HT1080 (cell line): ENCODE data around the gene TEX55. TPM values are rescaled to one million over a fixed set of nuclear protein-coding genes. Genes with fewer than 3 reads are reported as not detected.
A peak's percentile ranks its signal among the peaks of the same experiment; 100 is the strongest.
"Not testable (repeated sequence)": the region's sequence is repeated elsewhere in the genome, so short reads cannot be mapped to it uniquely, and the experiment has no call there.

Experiments used
- DNase-seq: peaks from one replicate; pipeline ENCODE4 v3.0.0-alpha.2; 2015; ENCODE audit warnings: low read depth
- total RNA-seq: library from RNA; depleted of rRNA; stranded (reverse); fragments of >200 nt; shearing (Covaris generic); gene quantifications from 2 replicates; pipeline ENCODE4 v1.2.3, GENCODE V29; 2014

The TEX55 gene
- total RNA-seq, 1 experiment from 2014 or later = not detected

DNA sequence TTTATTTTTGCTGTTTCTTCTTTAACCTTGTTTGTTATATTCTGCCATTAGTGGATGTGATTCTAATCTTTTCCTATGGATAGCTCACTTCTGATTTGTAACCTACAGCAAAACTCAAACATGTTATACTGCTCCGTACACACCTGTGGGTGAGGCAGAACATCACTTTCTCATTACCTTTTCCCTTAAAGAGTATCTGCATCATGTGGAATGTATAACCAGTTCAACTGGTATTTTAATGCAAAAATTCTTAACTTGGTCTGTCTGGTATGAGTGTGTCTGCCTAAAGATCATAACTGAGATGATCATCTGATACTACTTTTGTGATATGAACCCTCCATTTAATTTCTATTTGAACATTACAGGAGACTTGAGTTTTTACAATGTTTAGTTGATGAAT lies 14.4 kb downstream of the TEX55 start:
- DNase-seq = no peak

DNA sequence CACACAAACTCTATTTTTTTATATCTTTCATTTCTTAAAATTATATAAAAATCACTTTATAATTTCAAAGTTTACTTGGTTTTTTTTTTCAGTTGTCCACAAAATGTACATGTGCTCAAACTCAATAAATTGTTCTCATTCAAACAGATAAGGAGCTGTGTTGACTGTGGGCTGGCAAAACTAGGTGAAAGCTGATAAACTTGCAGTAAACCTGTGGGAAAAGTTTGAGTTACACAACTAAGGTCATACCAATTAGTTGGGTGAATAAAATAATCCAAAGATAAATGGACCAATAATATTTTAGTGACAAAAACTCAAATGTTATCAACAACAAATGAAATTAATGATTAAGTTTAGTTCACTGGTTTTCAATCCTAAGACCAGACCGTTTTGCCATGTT lies 14.8 kb downstream of the TEX55 start:
- DNase-seq = no peak

DNA sequence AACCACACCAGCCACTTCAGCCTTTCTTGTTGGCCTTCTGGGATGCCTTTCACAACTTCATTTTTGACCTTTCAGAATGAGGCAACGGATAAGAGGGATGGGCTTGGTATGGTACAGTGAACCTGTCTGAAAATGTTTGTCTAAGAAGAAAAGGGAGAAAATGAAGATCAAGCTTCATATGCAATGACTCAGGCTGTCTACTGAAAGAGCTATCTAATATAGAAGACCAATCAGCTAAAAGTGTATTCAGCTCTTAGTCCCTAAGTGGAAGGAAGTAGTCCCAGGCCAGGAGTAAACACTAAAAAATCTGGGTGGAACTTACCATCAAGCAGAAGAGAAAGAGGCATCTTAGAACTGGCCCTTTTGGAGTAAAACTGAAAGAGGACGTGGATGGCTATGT lies 15.3 kb downstream of the TEX55 start:
- DNase-seq = no peak

DNA sequence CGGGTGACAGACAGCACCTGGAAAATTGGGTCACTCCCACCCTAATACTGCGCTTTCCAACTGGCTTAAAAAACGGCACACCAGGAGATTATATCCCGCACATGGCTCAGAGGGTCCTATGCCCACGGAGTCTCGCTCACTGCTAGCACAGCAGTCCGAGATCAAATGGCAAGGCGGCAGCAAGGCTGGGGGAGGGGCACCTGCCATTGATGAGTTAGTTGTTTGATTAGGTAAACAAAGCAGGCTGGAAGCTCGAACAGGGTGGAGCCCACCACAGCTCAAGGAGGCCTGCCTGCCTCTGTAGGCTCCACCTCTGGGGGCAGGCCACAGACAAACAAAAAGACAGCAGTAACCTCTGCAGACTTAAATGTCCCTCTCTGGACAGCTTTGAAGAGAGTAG lies 18.8 kb downstream of the TEX55 start:
- not testable (repeated sequence) for DNase-seq

DNA sequence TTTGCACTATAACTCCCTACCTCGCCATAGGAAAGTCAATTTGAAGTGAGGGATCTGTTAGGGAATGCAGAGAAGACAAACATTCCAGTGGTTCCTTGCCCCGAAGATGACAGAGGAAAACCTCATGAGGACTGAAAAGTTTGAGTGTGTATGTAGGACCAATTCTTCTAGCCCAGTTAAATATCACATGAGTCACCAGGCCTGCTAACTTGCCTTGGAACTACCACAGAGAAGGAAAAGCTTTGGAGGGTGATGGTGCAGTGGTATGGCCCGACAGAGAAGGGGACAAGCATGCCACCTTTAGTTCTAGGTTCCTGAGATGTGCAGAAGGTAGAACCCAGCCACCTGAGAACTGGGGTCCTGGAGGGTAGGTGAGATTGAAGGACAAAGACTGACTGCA lies 24.9 kb downstream of the TEX55 start:
- DNase-seq = no peak

DNA sequence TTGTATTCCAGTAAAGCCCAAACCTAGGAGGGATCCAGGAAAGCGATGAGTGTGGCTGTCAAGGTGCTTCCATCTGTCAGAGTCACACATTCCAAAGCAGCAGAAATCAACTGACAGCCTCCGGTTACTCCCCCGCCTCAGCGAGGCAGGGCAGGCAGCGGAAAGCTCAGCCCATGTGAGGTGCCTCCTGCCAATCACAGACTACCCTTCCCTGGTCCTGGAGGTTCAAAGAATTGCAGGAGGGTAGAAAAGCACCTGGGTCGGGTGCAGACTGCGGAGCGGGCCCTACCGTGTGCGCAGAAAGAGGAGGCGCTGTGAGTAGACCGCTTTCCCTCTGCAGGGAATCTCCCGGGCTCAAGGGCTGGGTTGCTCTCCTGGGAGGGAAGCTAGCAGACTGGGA lies 27.4 kb downstream of the TEX55 start, which contains the start of gene UPK1B:
UPK1B (plus strand) TSS at position 274 of the 400 bp plus-strand sequence. CDS start 13,144 bp downstream, outside the sequence.
- no peak for DNase-seq

DNA sequence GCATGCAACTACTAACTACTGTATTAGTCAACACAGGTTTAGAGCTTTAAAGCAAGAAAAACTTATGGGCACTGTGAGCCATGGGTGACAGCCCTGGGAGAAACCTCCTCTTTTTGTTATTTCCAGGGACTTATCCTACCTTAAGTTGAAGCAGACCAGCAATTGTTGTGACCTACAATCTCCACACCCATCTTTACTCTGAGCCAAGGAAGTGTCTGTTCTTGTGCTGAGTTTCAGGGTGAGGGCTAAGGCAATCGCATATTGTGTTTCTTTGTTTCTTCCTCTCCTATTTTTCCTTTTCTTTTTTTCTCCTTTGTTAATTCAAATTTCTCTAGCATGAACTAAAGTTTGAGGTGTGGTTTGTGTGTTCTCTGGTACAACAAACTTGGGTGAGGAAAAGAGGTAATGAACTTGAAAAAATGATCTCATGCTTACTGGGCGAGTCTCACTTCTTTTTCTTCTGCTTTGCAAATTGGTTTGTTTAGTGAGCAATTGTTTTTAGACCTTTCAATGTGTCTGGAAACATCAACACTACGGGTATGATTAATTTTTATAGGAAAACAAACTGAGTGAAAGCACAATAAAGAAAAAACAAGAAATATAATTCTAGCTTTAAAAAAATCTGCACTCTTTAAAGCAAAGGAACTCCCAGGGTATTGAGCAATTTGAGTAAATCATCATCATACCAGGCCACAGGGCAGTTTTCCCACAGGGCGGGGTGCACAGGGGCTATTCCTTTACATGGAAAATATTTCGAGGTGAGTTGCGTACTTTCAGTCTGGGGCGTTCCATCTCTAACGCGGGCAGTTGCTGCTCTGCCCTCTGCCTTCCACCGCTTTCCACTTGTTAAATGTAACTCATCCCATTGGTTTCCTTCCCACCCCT lies 30.1 kb downstream of the TEX55 start:
- DNase-seq = no peak

DNA sequence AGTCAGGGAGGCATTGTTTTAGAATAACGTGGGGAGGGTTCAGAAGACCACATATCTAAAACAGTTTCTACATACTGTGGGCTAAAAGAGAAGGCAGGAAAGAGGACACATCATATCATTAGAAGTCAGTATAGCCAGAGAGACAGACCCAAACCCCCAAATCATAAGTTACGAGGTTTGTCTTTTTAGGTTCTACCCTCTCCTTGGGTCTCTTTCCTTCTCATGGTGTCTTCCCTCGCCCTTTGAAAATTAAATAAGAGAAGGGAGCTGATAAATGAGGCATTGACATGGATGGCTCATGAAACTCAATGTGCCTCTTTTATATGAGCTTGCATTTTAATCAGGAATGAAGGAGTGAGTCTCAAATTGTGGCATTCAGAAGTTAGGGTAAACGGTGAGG lies 30.8 kb downstream of the TEX55 start:
- no peak for DNase-seq

DNA sequence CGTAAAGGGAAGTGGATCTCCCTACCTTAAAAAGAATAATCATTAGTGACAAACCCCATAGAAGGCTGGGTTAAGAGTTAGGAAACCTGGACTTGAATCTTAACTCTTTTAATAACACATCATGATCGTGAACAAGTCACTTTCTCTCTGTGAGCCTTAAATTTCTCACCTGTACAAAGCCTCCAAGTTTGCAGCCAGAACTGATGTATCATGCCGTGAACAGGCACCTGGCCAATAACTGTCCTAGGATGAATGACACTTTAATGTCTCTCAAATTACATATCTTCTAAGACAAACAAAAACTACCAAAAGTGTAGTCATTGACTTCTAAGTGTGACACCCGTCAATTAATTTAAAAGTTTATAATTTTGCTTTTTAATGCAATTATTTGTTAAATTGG lies 31.4 kb downstream of the TEX55 start:
- DNase-seq = no peak

DNA sequence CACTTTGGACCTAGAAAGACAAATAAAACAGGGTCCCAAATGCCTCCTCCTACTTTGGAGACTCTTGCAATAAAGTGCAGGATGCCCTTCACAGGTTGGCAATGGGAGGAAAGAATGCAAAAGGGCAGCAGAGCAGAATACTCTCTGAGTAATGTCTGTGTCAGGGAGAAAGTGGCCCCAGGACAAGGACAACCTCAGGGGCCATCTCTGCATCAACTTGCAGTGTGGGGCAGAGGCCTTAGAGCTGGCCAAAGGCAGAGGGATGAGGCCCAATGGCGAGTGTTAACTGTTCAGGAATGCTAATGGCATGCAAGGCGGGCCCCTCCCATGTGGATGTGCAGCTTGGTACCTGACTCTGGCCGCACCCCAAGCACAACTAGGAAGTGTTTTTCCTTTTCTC lies 35.8 kb downstream of the TEX55 start:
- DNase-seq = no peak

DNA sequence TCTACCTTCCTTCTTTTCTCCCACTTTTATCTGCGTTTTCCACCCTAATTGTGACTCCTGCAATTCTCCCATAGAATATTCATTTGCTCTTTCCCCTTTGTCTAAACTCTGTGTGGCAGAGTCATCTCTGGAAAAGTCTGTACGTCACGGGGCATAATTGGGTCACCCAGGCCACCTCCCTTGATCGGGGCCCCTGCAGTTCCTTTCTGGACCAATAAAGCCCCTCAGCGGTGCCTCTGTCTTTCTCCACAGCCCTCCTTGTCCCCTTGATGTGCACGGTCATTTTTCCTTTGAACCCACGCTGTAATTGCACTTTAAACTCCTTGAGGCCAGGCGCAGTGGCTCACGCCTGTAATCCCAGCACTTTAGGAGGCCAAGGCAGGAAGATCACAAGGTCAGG lies 38.1 kb downstream of the TEX55 start:
- no peak for DNase-seq

DNA sequence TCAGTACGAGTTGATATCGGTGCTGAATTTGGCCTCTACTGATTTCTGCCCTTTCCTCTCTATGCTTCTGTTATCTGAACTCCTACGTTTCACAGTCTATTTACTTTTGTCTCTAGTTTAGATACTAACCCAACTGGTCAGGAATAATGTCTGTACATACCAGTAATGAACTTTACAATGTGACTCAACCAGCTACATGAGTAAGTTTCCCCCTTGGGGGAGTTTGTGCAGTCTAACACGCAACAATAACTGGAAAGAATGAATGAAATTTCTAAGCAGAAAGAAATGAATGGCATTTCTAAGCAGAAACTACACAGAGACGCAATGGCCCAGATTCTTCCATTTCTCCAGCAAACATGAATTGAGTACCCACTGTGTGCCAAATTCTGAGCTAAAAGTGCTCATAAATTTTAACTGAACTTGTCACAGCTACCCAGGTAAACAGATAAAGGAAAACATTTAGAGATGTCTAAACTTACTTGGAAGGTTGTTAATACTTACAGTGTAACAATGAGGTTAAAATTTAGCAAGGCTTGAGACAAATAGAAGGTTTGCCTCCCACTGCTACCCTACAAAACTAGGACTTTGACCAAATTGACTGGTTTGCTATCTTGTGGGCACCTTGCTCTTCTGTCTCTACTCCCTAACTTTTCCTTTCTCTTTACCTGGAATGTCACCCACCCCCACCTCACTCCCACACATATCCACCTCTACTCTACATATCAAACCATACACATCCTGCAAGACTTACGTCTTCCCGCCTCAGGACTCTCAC lies 39.0 kb downstream of the TEX55 start:
- DNase-seq = no peak

DNA sequence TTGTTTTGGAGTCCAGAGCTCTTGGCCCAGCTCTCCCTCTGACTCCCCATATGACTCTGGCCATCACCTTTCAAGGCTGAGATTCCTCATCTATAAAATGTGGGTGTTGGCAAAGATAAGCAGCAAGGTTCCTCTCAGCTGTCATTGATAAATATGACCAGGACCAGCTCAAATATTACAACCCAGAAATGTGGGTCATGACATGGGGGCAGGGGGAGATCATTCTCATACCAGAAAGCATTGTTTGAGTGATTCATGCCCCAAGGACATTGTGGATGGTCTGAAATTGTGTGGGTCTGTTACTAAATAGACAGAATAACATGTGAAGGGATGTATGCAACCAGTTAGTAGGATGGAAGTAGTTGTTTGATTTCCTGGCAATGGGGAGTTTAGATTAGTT lies 41.3 kb downstream of the TEX55 start:
- no peak for DNase-seq

DNA sequence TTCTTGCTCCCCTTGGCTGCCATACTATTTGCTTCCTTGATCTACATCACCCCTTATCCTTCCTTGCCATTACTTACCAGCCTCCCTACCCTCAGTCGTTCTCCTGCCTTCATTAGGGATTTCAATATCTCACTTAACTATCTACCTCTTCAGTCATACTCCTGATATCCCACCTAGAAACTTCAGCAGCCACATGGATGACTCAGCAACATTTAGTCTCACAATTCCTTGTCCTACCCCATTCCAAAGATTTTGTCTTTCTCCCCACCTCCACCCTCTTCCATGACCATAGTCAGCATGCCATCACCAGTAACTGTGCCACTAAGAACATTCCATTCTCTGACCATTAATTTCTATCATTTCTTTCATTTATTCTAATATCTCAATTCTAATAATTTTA lies 45.8 kb downstream of the TEX55 start:
- DNase-seq = no peak

DNA sequence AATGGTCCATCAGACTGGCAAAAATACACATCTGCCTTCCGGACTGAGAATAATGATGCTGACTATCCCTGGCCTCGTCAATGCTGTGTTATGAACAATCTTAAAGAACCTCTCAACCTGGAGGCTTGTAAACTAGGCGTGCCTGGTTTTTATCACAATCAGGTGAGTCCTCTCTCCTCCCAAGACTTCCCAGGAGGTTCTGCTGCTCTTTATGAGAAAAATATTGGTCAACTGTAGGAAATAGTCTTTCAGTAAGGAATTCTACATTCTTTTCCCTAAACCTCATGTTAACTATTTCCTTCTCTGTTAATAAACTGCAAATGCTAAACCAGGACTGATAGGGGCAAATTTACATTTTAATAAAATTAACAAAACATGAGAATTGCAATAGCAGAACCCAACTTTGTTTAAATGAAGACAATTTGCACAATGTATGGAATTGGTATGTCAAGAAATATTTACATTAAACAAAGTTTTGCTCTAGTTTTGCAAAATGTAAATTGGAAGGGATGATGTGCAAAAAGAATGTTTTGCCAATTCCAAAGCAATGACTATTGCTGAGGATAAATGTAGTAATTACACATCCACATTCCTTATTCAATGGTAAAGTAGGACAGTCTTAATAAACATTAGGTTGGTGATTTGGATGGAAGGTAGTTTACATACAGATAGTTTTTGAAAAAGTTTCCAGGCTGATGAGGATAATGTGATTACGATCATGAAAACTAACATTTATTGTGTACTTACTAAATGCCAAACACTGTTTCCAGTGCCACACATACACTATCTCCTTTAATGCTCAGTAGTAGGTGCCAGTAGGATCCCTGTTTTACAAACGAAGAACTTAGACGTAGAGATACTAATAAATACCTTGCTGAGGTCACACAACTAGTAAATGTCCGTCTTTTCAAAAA lies 48.5 kb downstream of the TEX55 start:
- no peak for DNase-seq

DNA sequence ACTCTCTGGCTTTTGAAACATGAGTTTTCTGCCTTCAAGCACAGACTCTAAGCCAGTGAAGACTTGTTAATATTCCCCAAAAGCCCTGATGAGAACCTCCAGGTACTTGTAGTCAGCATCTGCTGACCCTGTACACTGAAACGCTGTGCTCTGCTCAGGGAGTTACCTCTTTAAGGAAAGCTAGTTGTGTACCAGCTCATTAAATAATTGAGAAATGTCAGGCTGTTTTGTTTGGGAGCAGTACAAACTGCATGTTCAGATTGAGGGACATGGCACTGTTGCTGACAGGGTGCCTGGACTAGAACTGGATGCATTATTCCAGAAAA lies 49.1 kb downstream of the TEX55 start:
- DNase-seq = no peak

DNA sequence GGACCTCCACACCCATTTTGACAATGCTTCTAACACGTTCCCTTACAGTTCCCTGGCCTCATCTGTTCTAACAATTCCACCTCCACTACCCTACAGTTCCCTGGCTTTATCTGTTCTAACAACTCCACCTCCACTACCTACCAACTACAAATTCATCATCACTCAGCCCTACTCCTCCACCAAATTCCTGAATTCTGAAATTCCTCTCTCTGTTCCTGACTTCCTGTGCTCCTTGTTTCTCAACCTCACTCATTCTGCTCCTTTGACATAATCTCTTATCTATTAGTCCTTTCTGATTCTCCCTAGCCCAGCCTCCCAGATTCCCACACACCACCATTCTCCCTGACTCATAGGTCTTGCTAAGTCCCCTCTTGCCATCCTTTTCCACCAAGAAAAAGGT lies 49.9 kb downstream of the TEX55 start:
- DNase-seq = peak; percentile 15
